Vagina (tissue), 2 donors: ENCODE measurements around the gene CLP1.

ENCODE experiments used
- POLR2AphosphoS5 ChIP-seq, 2 donors: sonication (generic); formaldehyde crosslinking; IDR thresholded peaks; one replicate each; pipeline ENCODE4 v1.9.0; 2017; ENCODE audit warnings: antibody characterized with exemption in 2 of 2, mild to moderate bottlenecking in 2 of 2, low read depth in 1 of 2; ENCODE audit not compliant: insufficient read depth in 1 of 2
- TF ChIP-seq, protein P1 (sequence below), 3 experiments: fragments of 450-650 bp in 2 of 3; fragments of 200-600 bp in 1 of 3; sonication (generic) in 1 of 3; IDR thresholded peaks; one replicate each; pipeline ENCODE4 v1.5.1; 2017 to 2019; ENCODE audit warnings: antibody characterized with exemption in 3 of 3, mild to moderate bottlenecking in 2 of 3, moderate library complexity in 2 of 3

DNA sequence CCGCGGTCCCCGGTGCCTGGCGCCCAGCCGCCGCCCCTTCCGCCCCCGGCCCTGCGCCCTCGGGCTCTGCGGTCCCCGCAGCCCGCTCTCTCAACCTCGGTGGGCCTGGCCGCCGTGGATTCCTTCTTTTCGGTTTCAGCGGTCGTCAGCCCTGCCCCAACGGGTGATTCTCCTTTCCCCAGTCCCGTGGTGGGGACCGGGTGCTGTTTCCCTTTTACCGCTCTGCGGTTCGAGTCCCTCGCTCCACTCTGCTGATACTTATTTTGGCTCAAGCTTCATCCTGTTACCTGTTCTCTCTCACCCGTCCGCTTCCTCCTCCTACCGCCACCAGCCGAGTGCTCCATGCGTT lies 10.8 kb downstream of the CLP1 start:
- TF ChIP-seq, protein P1, sequence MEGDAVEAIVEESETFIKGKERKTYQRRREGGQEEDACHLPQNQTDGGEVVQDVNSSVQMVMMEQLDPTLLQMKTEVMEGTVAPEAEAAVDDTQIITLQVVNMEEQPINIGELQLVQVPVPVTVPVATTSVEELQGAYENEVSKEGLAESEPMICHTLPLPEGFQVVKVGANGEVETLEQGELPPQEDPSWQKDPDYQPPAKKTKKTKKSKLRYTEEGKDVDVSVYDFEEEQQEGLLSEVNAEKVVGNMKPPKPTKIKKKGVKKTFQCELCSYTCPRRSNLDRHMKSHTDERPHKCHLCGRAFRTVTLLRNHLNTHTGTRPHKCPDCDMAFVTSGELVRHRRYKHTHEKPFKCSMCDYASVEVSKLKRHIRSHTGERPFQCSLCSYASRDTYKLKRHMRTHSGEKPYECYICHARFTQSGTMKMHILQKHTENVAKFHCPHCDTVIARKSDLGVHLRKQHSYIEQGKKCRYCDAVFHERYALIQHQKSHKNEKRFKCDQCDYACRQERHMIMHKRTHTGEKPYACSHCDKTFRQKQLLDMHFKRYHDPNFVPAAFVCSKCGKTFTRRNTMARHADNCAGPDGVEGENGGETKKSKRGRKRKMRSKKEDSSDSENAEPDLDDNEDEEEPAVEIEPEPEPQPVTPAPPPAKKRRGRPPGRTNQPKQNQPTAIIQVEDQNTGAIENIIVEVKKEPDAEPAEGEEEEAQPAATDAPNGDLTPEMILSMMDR (IDR thresholded peaks at IDR 0.05): no peak
- no peak for TF ChIP-seq POLR2AphosphoS5 (IDR thresholded peaks at IDR 0.05; ENCODE audit: insufficient read depth in 1 of 2, low read depth in 1 of 2)
